WTC11 (cell line): ENCODE data around the gene TANC1. TPM values are rescaled to one million over a fixed set of nuclear protein-coding genes. Genes with fewer than 3 reads are reported as not detected.

ENCODE experiments used
- ATAC-seq: fragments of 200-7000 bp; cut with Tn5 transposase; 2 replicates; pipeline ENCODE4 v1.10.0; 2021; ENCODE audit warnings: mild to moderate bottlenecking, moderate library complexity
- CTCF ChIA-PET: fragments of 300-600 bp; sonication (Branson Sonifier 250); formaldehyde crosslinking; loops from one replicate; lab custom pipeline; 2021; ENCODE audit warnings: antibody characterized with exemption; lab: Charles Lee
- POLR2A ChIA-PET: fragments of 350-600 bp; sonication (Branson Sonifier 250); formaldehyde crosslinking; loops from one replicate; lab custom pipeline; 2021; ENCODE audit warnings: antibody characterized with exemption; lab: Charles Lee
- DNase-seq: peaks from one replicate; pipeline ENCODE4 v3.0.0; 2021; ENCODE audit warnings: low spot score
- H3K27ac Mint-ChIP-seq: 2 replicates; pipeline ENCODE4 v1.8.0; 2021; ENCODE audit warnings: mixed read lengths
- H3K27me3 Mint-ChIP-seq: 2 replicates; pipeline ENCODE4 v1.8.0; 2021; ENCODE audit warnings: low read depth, mild to moderate bottlenecking, moderate library complexity, mixed read lengths
- H3K36me3 Mint-ChIP-seq: 2 replicates; pipeline ENCODE4 v1.8.0; 2021; ENCODE audit warnings: mixed read lengths
- H3K4me1 Mint-ChIP-seq: 2 replicates; pipeline ENCODE4 v1.8.0; 2022; ENCODE audit warnings: mixed read lengths
- H3K4me3 Mint-ChIP-seq: 2 replicates; pipeline ENCODE4 v1.8.0; 2021; ENCODE audit warnings: mild to moderate bottlenecking, moderate library complexity, mixed read lengths
- H3K9me3 Mint-ChIP-seq: 2 replicates; pipeline ENCODE4 v1.8.0; 2021; ENCODE audit warnings: mixed read lengths
- GABPB1 ChIP-seq: sonication (generic); formaldehyde crosslinking; IDR thresholded peaks from 2 replicates; pipeline ENCODE4 v1.8.1; 2023; ENCODE audit warnings: mild to moderate bottlenecking, missing genetic modification reagents
- MAX ChIP-seq: sonication (generic); formaldehyde crosslinking; IDR thresholded peaks from 2 replicates; pipeline ENCODE4 v1.8.0; 2022; ENCODE audit warnings: mild to moderate bottlenecking, missing genetic modification reagents
- MYBL2 ChIP-seq: sonication (generic); formaldehyde crosslinking; IDR thresholded peaks from 2 replicates; pipeline ENCODE4 v1.8.1; 2023; ENCODE audit warnings: mild to moderate bottlenecking, moderate library complexity, missing genetic modification reagents
- NFATC4 ChIP-seq: fragments of 250-450 bp; sonication (Bioruptor Pico); IDR thresholded peaks from 2 replicates; pipeline ENCODE4 v1.9.0; 2021; ENCODE audit warnings: mild to moderate bottlenecking
- NR1H2 ChIP-seq: sonication (generic); formaldehyde crosslinking; IDR thresholded peaks from 2 replicates; pipeline ENCODE4 v1.9.0; 2021; ENCODE audit warnings: mild to moderate bottlenecking, moderate library complexity, missing genetic modification reagents
- PRDM15 ChIP-seq: sonication (generic); formaldehyde crosslinking; IDR thresholded peaks from 2 replicates; pipeline ENCODE4 v1.8.0; 2022; ENCODE audit warnings: missing genetic modification reagents
- PREB ChIP-seq: sonication (generic); formaldehyde crosslinking; IDR thresholded peaks from 2 replicates; pipeline ENCODE4 v1.8.1; 2022; ENCODE audit warnings: mild to moderate bottlenecking, missing genetic modification reagents, moderate library complexity, borderline replicate concordance
- PRRX2 ChIP-seq: fragments of 250-450 bp; sonication (Bioruptor Pico); IDR thresholded peaks from 2 replicates; pipeline ENCODE4 v1.8.0; 2021; ENCODE audit warnings: mild to moderate bottlenecking
- RORB ChIP-seq: fragments of 250-450 bp; sonication (Bioruptor Pico); IDR thresholded peaks from 2 replicates; pipeline ENCODE4 v1.9.0; 2021; ENCODE audit warnings: mild to moderate bottlenecking
- SP1 ChIP-seq: sonication (generic); formaldehyde crosslinking; conservative IDR thresholded peaks from 2 replicates; pipeline ENCODE4 v1.8.1; 2022; ENCODE audit warnings: missing genetic modification reagents
- ZNF416 ChIP-seq: fragments of 250-450 bp; sonication (Bioruptor Pico); IDR thresholded peaks from 2 replicates; pipeline ENCODE4 v1.9.0; 2021; ENCODE audit warnings: mild to moderate bottlenecking, inconsistent platforms
- ZNF512 ChIP-seq: sonication (generic); formaldehyde crosslinking; IDR thresholded peaks from 2 replicates; pipeline ENCODE4 v1.8.1; 2022; ENCODE audit warnings: missing genetic modification reagents, borderline replicate concordance
- ZNF532 ChIP-seq: fragments of 250-450 bp; sonication (Bioruptor Pico); IDR thresholded peaks from 2 replicates; pipeline ENCODE4 v1.9.0; 2021; ENCODE audit warnings: mild to moderate bottlenecking, borderline replicate concordance
- total RNA-seq: library from RNA; stranded (reverse); gene quantifications from 3 replicates; pipeline ENCODE4 v1.2.3, GENCODE V29; 2021

Gene TANC1
- total RNA-seq, 1 experiment from 2014 or later, result 11.6 TPM

GRCh38 chr2:159054032-159054334, 85.5 kb downstream of the TANC1 start (continued):
- TF ChIP-seq MYBL2, result no peak
- no peak for TF ChIP-seq NR1H2 (CRISPR knock-in tag)
- TF ChIP-seq PRRX2 (CRISPR knock-in tag), result no peak
- TF ChIP-seq RORB (CRISPR knock-in tag), result no peak
- TF ChIP-seq ZNF532, result no peak
- no peak for TF ChIP-seq ZNF416 (CRISPR knock-in tag)
- no peak for TF ChIP-seq PREB (CRISPR knock-in tag)
- no peak for TF ChIP-seq SP1
- no peak for TF ChIP-seq PRDM15 (CRISPR knock-in tag)
- TF ChIP-seq, all 79 proteins: peak for 0

GRCh38 chr2:159054985-159055384, 86.5 kb downstream of the TANC1 start:
- ChIA-PET POLR2A (interaction anchor here (1.1 kb wide), 1 partner anchor 9 kb away, joined by 3 read pairs; no protein-coding TSS in a partner anchor), CTCF (interaction anchor here (0.7 to 3.4 kb wide), 4 partner anchors 9 to 64 kb away, joined by 3 to 12 read pairs (median 6); no protein-coding TSS in a partner anchor)
- no peaks in the 10 kb centered on the region for H3K27me3 Mint-ChIP-seq
- ATAC-seq (peak; percentile 43; the same call in 1 of the 2 replicates), DNase-seq (no peak)
- H3K4me1 Mint-ChIP-seq, result peaks cover 6% of the 10 kb centered on the region
- TF ChIP-seq ZNF512 (CRISPR knock-in tag) (no peak), NFATC4 (CRISPR knock-in tag) (no peak), ZNF532 (no peak), MAX (no peak), GABPB1 (CRISPR knock-in tag) (no peak)
- no peaks in the 10 kb centered on the region for H3K9me3 Mint-ChIP-seq
- H3K27ac Mint-ChIP-seq, result no peak overlapping the region
- no peak overlapping the region for H3K4me3 Mint-ChIP-seq
- no peaks in the 10 kb centered on the region for H3K36me3 Mint-ChIP-seq
